ENCODE data around the gene CAP2. TPM values are rescaled to one million over a fixed set of nuclear protein-coding genes. Genes with fewer than 3 reads are reported as not detected.

Gene CAP2
- total RNA-seq, 2 donors from 2014 or later, result 2.3 to 5.7 TPM

GRCh38 chr6:17442196-17442595, 48.8 kb downstream of the CAP2 start:
- no peak overlapping the region for H3K27ac ChIP-seq
- peaks cover 6% of the 10 kb centered on the region for H3K4me1 ChIP-seq
- TF ChIP-seq CTCF (IDR thresholded peaks at IDR 0.05) (no peak), POLR2A (IDR thresholded peaks at IDR 0.05) (no peak)
- H3K27me3 ChIP-seq, result no peaks in the 10 kb centered on the region
- H3K36me3 ChIP-seq (replicated peaks in 1 of 2; ENCODE audit: insufficient read depth in 1 of 2, low read depth in 2 of 2), result no peaks in the 10 kb centered on the region
- intact Hi-C loops (cut with DNase I), result no loop called here
- H3K4me3 ChIP-seq, result no peak overlapping the region
- no peak for DNase-seq
- 69 to 100% methylated on average over 4 of the region's 4 CpGs for WGBS, 2 donors
- no peak for ATAC-seq
- no peaks in the 10 kb centered on the region for H3K9me3 ChIP-seq

- intact Hi-C loops (cut with DNase I), result no loop called here
- no peak for DNase-seq
- TF ChIP-seq POLR2A (IDR thresholded peaks at IDR 0.05), result no peak
- TF ChIP-seq CTCF (IDR thresholded peaks at IDR 0.05), result no peak
- no peak overlapping the region for H3K27ac ChIP-seq
- H3K4me3 ChIP-seq, result no peak overlapping the region
- H3K9me3 ChIP-seq, result no peaks in the 10 kb centered on the region
- H3K36me3 ChIP-seq (replicated peaks in 1 of 2; ENCODE audit: insufficient read depth in 1 of 2, low read depth in 2 of 2), result no peaks in the 10 kb centered on the region
- no peak for ATAC-seq
- no peaks in the 10 kb centered on the region for H3K27me3 ChIP-seq
- H3K4me1 ChIP-seq, result no peaks in the 10 kb centered on the region
- WGBS, 2 donors, result 86 to 88% methylated on average over 2 of the region's 2 CpGs
Measured at GRCh38 chr6:17446713-17447112, 53.3 kb downstream of the CAP2 start.

GRCh38 chr6:17448165-17448564, 54.8 kb downstream of the CAP2 start:
- Histone ChIP-seq H3K27ac (no peak overlapping the region), H3K9me3 (no peaks in the 10 kb centered on the region), H3K4me3 (no peak overlapping the region), H3K27me3 (no peaks in the 10 kb centered on the region), H3K36me3 (replicated peaks in 1 of 2; ENCODE audit: insufficient read depth in 1 of 2, low read depth in 2 of 2) (no peaks in the 10 kb centered on the region), H3K4me1 (no peaks in the 10 kb centered on the region)
- WGBS, 2 donors, result 96 to 100% methylated on average over 1 of the region's 1 CpG
- intact Hi-C loops (cut with DNase I), result no loop called here
- no peak for ATAC-seq
- no peak for TF ChIP-seq CTCF (IDR thresholded peaks at IDR 0.05)
- TF ChIP-seq POLR2A (IDR thresholded peaks at IDR 0.05), result no peak
- DNase-seq, result no peak

- no peak for TF ChIP-seq POLR2A (IDR thresholded peaks at IDR 0.05)
- TF ChIP-seq CTCF (IDR thresholded peaks at IDR 0.05), result no peak
- WGBS, 2 donors, result 90 to 95% methylated on average over 1 of the region's 1 CpG
- no peak for ATAC-seq
- intact Hi-C loops (cut with DNase I), result no loop called here
- DNase-seq, result no peak
- Histone ChIP-seq H3K27me3 (no peaks in the 10 kb centered on the region), H3K4me3 (no peak overlapping the region), H3K27ac (no peak overlapping the region), H3K4me1 (no peaks in the 10 kb centered on the region), H3K36me3 (replicated peaks in 1 of 2; ENCODE audit: insufficient read depth in 1 of 2, low read depth in 2 of 2) (no peaks in the 10 kb centered on the region), H3K9me3 (no peaks in the 10 kb centered on the region)
Measured at GRCh38 chr6:17450397-17450796, 57.0 kb downstream of the CAP2 start.

GRCh38 chr6:17450832-17451231, 57.4 kb downstream of the CAP2 start:
- ATAC-seq (no peak), DNase-seq (no peak)
- Histone ChIP-seq H3K27ac (no peak overlapping the region), H3K9me3 (no peaks in the 10 kb centered on the region), H3K27me3 (no peaks in the 10 kb centered on the region), H3K4me3 (no peak overlapping the region), H3K4me1 (no peaks in the 10 kb centered on the region), H3K36me3 (replicated peaks in 1 of 2; ENCODE audit: insufficient read depth in 1 of 2, low read depth in 2 of 2) (no peaks in the 10 kb centered on the region)
- no peak for TF ChIP-seq POLR2A (IDR thresholded peaks at IDR 0.05)
- intact Hi-C loops (cut with DNase I), result no loop called here
- WGBS, 2 donors, result 60 to 71% methylated on average over 5 of the region's 5 CpGs

Data from body of pancreas (tissue), 4 donors.